Embryonic facial prominence (tissue), 1 donor: ENCODE results near the gene EPB41L4A.
"Not testable (repeated sequence)": the region's sequence is repeated elsewhere in the genome, so short reads cannot be mapped to it uniquely, and the experiment has no call there.

Experiments used
- DNase-seq: peaks from one replicate; pipeline ENCODE4 v3.0.0-alpha.2; 2016; ENCODE audit errors: extremely low spot score

Gene EPB41L4A

DNA sequence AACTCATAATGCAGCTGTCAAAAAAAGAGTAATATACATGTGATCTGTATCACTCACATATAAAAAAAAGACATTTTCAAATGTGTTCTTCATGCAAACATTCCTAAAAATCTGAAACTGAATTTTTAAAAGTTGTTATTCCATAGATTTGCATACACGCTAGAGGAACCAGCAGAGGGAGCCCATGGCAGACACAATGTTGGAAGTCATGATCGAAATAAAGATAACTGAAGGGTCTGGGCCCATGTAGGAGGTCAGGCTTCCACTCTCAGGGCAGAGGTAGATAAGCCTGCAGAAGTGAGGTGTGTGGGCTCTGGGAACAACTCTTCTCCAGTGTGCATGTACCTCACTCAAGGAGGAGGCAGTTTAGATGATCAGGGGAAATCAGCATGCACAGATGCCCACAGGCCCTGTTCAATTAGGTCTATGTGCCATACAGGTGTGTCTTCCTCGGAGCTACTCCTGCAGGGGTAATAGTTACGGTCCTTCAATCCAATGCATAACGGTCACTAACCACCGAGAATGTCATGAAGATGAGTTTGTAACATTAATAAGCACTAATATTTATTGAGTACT, 208.6 kb downstream of the EPB41L4A start:
- no peak for DNase-seq

- DNase-seq, result no peak
These were observed 210.1 kb downstream of the EPB41L4A start for GRCh38 chr5:112208699-112209615.

GRCh38 chr5:112208195-112208594, 210.9 kb downstream of the EPB41L4A start:
- not testable (repeated sequence) for DNase-seq

DNA sequence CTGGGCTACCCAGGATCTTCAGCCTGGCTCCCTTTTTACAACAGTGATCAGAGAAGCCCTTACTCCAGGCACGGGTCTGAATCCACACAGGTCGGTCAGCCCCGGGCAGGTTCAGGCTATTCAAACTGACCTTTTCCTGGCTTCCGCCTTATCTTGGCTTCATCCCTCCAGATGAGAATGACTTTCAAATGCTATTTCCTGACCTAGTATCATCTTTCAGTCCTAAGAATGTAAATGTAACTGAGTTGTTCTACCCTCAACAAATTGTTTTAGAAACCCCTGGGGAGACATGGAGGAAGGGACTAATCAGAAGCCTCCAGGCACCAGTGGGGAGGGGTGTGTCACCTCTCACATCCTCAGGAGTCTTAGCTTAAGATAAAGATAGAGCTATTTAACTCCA, 213.2 kb downstream of the EPB41L4A start:
- DNase-seq, result no peak

GRCh38 chr5:112203229-112203628, 215.8 kb downstream of the EPB41L4A start:
- no peak for DNase-seq

- no peak for DNase-seq
These were observed 216.4 kb downstream of the EPB41L4A start for GRCh38 chr5:112202694-112203093.

- no peak for DNase-seq
These were observed 217.9 kb downstream of the EPB41L4A start for GRCh38 chr5:112201141-112201540.

GRCh38 chr5:112200131-112200530, 218.9 kb downstream of the EPB41L4A start:
- DNase-seq, result no peak

DNA sequence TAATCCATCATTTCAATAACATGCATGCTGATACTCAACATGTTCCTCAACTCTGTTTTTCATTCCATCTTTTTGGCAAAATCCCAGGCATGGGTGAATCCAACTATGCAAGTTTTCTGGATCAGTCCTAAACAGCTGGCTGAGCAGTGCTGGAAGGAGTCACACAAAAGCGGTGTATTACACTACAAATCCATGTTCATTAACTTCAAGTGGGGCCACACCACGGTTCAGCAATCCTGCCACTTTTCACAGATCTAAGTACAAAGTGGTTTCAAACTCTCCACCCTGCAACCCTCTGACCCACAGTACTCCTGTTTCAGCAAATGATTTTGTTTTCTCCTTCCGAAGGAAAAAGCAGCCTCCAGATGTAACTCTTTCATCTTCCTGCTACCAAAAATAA, 222.5 kb downstream of the EPB41L4A start:
- DNase-seq, result no peak

DNA sequence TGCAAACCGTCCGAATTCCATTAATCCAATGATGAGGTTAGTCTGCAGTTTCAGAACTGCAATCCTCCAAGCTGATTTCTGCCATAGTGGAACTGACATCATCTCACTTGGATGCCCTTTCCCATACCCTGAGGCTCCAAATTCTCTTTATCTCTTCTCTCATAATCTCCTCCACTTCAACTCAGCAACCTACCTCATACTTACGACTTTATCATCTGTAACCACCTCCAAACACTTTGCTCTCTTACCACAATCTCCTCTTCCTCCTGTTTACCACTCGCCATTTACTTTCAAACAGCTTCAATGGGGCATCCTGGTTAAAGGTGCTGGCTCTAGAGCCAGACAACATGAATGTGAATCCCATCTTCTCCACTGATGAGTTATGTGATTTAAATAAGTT, 223.2 kb downstream of the EPB41L4A start:
- DNase-seq, result no peak

DNA sequence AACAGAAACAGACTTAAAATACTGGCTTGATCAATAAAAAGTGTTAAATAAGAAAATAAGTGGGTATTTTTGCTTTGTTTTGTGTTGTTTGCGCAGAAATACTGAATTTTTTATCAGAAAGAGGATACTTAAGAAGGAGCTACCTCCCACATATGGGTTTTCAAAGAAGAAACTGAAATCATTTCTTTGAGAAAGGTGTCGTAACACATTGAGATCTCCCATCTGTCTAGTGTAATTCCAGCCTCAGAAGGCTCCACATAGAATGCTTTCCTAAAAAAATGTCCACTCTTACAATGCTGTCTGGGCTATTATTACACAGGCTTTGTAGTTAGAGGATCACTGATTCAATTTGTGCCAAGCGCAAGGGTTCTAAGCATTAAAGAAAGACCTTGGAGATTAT, 226.2 kb downstream of the EPB41L4A start:
- no peak for DNase-seq

GRCh38 chr5:112192072-112192471, 227.0 kb downstream of the EPB41L4A start:
- DNase-seq, result no peak

- no peak for DNase-seq
These were observed 229.7 kb downstream of the EPB41L4A start for GRCh38 chr5:112189391-112189790.

GRCh38 chr5:112186401-112186990, 232.6 kb downstream of the EPB41L4A start:
- no peak for DNase-seq

- DNase-seq, result no peak
These were observed 235.2 kb downstream of the EPB41L4A start for GRCh38 chr5:112183874-112184273.

DNA sequence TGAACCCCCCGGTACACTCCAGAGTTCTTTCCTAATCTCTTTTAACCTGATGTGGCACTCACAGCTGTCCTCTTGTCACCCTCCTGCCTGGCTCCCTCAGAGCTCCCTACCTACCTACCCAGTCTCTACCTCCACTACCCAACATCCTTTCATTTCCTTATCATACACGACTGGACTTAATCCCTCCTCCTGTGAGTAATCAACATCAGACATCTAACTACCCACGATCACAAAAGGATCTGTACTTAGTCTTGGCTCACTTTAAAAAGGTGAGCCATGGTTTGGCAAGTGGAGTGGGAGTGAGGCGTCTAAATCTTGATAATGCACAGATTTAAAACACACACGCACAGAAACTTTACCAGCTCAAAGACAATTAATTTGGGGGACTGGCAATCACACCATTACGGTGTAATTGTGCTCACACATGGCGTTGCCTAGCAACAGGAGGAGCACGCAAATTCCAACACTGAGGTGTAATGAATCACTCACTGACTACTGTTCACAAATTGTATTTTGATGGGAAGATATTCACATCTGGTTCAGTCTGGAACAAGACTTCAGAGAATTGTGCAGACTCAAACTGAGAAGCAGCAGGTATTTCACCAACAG, 235.9 kb downstream of the EPB41L4A start:
- DNase-seq, result no peak

DNA sequence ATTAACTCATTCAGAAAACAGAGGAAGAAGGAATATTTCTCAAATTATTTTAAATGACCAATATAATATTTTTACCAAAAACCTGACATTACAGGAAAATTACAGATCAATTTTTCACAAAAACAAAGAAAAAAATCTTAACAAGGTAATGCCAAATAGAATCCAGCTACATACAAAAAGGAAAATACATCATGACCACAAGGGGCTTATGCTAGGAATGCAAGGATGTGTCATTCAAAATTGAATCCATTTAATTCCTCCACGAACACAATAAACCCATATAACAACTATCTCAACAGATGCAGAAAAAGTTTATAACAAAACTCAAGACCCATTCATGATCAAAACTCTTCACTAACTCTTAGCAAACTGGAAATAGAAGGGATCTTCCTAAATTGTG, 239.8 kb downstream of the EPB41L4A start:
- no peak for DNase-seq

- DNase-seq, result peak; percentile 38
These were observed 244.0 kb downstream of the EPB41L4A start for GRCh38 chr5:112174959-112175594.

DNA sequence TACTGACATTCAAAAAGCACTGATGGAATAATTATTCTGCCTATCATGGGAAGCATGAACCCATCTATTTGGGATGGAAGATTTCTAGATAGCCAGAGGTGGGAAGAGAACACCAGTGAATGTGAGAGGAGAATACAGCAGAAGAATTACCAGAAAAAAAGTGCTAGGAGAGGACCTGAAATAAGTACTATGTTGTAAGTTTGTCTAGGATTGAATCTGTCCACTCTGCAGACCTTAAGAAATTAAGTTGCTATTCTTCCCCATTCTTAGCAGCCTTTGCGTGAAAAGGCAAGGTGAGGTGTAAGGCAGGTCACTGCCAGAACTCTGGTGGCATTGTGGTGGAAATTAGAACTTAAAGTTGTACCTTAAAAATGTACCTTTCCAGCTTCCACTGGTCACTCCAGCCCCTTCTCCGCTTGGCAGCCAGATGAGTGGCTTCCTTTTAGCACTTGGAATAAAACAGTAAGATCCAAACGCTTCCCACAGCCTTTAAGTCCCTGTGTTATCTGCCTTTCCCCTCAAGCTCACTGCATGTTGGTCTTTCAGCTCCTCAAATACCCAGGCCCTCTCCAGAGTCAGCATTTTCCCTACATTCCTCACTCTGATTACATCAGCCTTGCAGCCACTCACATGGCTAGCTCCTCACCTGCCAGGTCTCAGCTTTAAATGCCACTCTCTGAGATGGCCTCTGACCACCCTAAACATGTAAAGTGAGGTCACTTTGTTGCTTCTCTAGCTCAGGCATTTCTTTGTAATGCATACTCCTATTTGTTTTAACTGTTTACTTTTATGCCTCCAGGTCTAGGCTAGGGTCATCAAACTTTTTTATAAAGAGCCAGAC, 253.0 kb downstream of the EPB41L4A start:
- no peak for DNase-seq

GRCh38 chr5:112165399-112165798, 253.7 kb downstream of the EPB41L4A start:
- no peak for DNase-seq

DNA sequence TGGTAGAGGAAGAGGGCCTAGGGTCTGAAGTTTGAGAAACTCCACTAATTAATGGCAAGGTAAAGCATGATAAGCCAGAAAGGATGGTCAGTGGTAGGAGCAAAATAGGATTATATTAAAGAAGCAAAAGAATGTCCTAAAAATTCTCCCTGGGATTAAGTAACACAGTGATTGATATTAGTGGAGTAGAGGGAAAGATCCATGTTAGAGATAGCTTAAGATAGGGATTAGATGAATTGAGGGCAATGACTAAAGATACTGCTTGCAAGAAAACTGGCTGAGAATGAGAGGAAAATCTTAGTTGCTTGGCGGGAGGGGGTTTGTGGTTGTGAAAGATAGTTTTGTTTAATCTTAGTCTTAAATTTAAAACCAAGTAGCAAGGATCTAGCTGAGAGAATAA, 255.6 kb downstream of the EPB41L4A start:
- no peak for DNase-seq
